BJ (cell line): ENCODE data around the gene PUSL1. TPM values are rescaled to one million over a fixed set of nuclear protein-coding genes. Genes with fewer than 3 reads are reported as not detected.

Source experiments
- CTCF ChIA-PET: fragments of 350-600 bp; formaldehyde crosslinking; extraction: SDS; loops from one replicate; lab custom pipeline; 2021; ENCODE audit warnings: antibody characterized with exemption, inconsistent platforms; lab: Yijun Ruan, JAX
- POLR2A ChIA-PET: fragments of 300-600 bp; sonication (Branson Sonifier 250); formaldehyde crosslinking; extraction: SDS; loops from one replicate; lab custom pipeline; 2021; ENCODE audit warnings: antibody characterized with exemption; lab: Charles Lee
- DNase-seq: peaks from one replicate; pipeline ENCODE4 v3.0.0-alpha.2; 2011; ENCODE audit warnings: low read depth
- H3K27me3 ChIP-seq: 2 replicates; pipeline ENCODE4 v1.6.0; 2011; ENCODE audit warnings: low read length; ENCODE audit not compliant: control insufficient read depth, insufficient read depth
- H3K36me3 ChIP-seq: 2 replicates; pipeline ENCODE4 v1.5.1; 2011; ENCODE audit warnings: low read length; ENCODE audit not compliant: control insufficient read depth, insufficient read depth
- H3K4me3 ChIP-seq: 2 replicates; pipeline ENCODE4 v1.5.1; 2011; ENCODE audit warnings: low read depth, mild to moderate bottlenecking, control low read depth, low read length
- CTCF ChIP-seq: IDR thresholded peaks from 2 replicates; pipeline ENCODE4 v1.5.1; 2011; ENCODE audit warnings: low read depth, mild to moderate bottlenecking, control low read depth, inconsistent platforms, low read length, moderate library complexity; ENCODE audit not compliant: insufficient read depth
- polyA plus RNA-seq: library from polyadenylated mRNA; depleted of rRNA; stranded (reverse); fragments of >200 nt; gene quantifications from 2 replicates; pipeline ENCODE4 v1.2.3, GENCODE V29; 2011

PUSL1 gene
- polyA plus RNA-seq, 1 experiment = 18.2 TPM

DNA sequence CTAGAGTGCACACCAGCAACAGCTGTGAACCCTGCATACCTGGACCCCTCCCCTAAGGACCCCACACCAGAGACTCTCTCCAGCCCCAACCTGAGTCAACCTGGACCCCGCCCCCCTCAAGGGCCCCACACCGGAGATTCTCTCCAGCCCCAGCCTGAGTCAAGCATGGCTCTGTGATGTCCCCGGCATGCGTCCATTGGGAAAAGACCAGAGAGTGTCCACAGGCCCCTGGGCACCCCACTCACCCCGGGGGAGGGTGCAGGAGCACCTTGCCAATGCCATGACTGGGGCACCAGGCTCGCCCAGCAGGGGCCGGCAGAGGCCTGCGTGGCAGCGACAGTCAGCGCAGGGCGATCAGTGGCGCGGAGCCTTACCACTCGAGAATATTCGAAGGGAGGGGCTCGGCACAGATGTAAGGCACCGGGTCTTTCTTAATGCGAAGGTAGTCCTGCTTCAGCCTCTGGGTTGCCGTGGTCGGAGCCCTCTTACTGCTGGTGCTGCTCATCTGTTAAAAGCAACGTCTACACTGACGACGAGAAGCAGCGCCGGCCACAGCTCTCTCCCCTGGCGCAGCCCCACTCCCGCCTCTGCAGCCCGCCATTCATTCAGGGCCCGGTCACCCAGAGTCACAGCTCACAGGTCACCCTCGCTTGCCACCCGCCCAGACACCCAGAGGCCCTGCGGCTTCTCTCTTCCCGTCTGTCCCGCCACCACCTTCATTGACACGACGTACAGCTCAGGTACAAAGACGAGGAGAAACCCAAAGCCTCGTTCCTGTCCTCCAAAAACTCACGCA is 40.7 kb upstream of the PUSL1 start:
- POLR2A ChIA-PET = no interaction called here

GRCh38 chr1:1268284-1268682 is 40.1 kb upstream of the PUSL1 start:
- CTCF ChIA-PET = interaction anchor here (0.7 to 0.8 kb wide), 2 partner anchors 146 to 205 kb away, joined by 3 read pairs; no protein-coding TSS in a partner anchor
- DNase-seq = no peak

More for the DNA sequence above, 40.7 kb upstream of the PUSL1 start:
- Histone ChIP-seq H3K4me3 (no peak overlapping the region), H3K36me3 (peaks cover 11% of the 10 kb centered on the region), H3K27me3 (no peaks in the 10 kb centered on the region)
- CTCF ChIA-PET = interaction anchor here (0.7 to 0.8 kb wide), 2 partner anchors 145 to 204 kb away, joined by 3 read pairs; no protein-coding TSS in a partner anchor
- no peak for DNase-seq
- no peak for TF ChIP-seq CTCF

GRCh38 chr1:1270813-1271212 is 37.6 kb upstream of the PUSL1 start:
- POLR2A ChIA-PET = no interaction called here
- CTCF ChIA-PET = interaction anchor here (0.7 to 2.9 kb wide), 5 partner anchors 20 to 148 kb away, joined by 3 to 9 read pairs (median 3); no protein-coding TSS in a partner anchor
- DNase-seq = no peak
- TF ChIP-seq CTCF = no peak
- no peaks in the 10 kb centered on the region for H3K27me3 ChIP-seq
- H3K4me3 ChIP-seq = no peak overlapping the region
- H3K36me3 ChIP-seq = peaks cover 6% of the 10 kb centered on the region

More at GRCh38 chr1:1268284-1268682, 40.1 kb upstream of the PUSL1 start:
- Histone ChIP-seq H3K27me3 (no peaks in the 10 kb centered on the region), H3K36me3 (peaks cover 7% of the 10 kb centered on the region), H3K4me3 (no peak overlapping the region)
- POLR2A ChIA-PET = no interaction called here
- TF ChIP-seq CTCF = no peak

GRCh38 chr1:1272341-1273208 is 35.8 kb upstream of the PUSL1 start:
- no peak for TF ChIP-seq CTCF
- ChIA-PET CTCF (interaction anchor here (0.7 to 2.9 kb wide), 5 partner anchors 7 to 151 kb away, joined by 3 to 9 read pairs (median 4); no protein-coding TSS in a partner anchor), POLR2A (no interaction called here)
- H3K36me3 ChIP-seq = peaks cover 2% of the 10 kb centered on the region
- peak overlapping the region; percentile 61 for H3K4me3 ChIP-seq
- no peak for DNase-seq
- no peaks in the 10 kb centered on the region for H3K27me3 ChIP-seq
